ENCODE data around the gene TNIP1.

Gene TNIP1

DNA sequence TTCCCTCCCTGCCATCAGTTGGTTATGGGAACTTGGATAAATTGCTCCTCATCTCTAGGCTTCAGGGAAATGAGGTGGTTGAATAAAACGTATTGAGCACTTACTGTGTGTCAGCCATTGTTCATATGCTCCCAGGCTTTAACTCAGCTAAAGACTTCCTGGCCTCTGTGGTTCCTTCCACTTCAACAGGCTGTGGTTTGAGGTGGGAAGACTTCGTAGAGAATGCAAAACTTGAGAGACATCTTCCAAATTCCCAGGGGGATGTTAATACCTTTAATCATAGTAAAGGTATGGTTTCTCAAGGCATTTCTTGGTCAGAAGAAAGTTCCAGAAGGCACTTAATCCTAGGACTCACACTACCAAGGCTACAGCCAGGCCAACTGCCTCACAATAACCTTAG, 62.0 kb downstream of the TNIP1 start:
- DNase-seq = no peak

GRCh38 chr5:151017897-151018296, 62.9 kb downstream of the TNIP1 start:
- DNase-seq = no peak

- DNase-seq = no peak
Measured at GRCh38 chr5:151016700-151017099, 64.1 kb downstream of the TNIP1 start.

DNA sequence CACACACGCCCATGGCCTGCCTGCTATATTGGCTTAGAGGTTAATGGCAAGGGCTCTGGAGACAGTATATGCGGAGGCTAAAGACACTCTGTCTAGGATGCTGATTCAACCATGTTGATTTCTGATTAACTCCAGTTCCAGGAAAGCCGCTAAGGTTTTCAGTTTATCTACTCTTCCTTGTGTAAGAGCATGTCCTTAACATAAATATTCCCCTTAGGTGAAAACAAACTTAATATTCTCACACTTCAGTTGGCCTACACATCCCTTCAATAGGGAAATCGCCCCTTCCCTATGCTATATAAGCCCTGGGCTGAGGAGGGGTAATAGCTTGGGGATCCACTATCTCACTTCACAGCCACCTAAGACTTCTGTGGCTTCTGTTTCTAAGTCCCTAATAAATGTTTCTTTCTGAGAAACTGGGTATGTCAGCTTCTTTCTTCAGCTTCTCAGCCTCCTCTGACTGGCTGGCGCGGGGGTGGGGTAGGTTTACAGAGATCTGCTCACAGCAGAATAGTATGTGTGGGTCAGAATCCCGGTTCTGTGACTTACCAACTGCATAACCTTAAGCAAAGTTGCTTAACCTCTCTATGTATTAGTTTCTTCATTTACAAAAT, 64.8 kb downstream of the TNIP1 start:
- DNase-seq = no peak

DNA sequence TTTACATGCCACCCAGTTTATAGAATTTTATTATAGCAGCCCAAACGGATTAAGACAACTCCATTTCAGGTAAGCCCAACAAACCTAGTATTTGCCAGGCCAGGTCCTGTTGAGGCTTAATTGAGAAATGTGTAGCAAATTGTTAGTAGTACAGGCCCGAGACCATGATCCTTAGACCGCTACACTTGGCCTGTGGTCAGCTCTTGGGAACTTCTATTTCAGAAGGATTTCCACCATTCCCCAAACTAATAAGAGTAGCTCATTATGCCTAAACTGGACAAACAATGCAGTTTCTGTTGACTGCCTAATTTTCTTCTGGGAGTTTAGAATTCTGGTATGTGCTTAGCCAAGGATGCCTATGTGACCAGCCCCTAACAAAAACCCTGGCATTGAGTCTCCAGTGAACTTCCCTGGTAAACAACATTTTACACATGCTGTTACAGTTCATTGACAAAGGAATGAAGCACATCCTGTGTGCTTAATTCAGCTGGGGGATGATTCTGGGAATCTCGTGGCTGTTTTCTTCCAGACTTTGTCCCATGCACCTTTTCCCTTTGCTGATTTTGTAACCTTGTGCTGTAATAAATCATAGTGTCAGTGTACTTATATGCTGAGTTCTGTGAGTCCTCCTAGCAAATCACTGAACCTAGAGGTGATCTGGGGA, 66.0 kb downstream of the TNIP1 start:
- no peak for DNase-seq

- no peak for DNase-seq
Measured at GRCh38 chr5:151012862-151013261, 68.0 kb downstream of the TNIP1 start.

- DNase-seq = no peak
Measured at GRCh38 chr5:151008906-151009305, 71.9 kb downstream of the TNIP1 start.

- no peak for DNase-seq
Measured at GRCh38 chr5:151008210-151008491, 72.7 kb downstream of the TNIP1 start.

- no peak for DNase-seq
Measured at GRCh38 chr5:151007430-151008209, 73.2 kb downstream of the TNIP1 start.

- no peak for DNase-seq
Measured at GRCh38 chr5:151006704-151007334, 74.0 kb downstream of the TNIP1 start.

GRCh38 chr5:151005950-151006576, 74.8 kb downstream of the TNIP1 start:
- no peak for DNase-seq

GRCh38 chr5:151005187-151005949, 75.5 kb downstream of the TNIP1 start:
- DNase-seq = no peak

DNA sequence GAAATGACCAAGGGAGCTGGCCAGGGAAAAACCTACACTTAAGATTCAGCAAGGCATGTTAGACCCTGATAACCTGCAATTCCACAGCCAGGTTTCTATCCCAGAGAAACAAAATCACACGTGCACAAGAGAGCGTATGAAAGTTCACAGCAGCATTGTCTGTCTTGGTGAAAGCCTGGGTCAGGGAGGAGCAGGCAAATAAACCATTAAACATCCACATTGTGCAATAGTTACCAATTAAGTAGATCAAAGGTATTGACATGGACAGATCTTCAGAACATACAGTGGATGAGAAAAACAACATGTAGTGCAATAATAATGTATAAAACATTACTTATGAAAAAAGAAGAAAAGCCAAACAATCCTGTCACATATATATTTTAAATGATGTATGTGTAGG, 76.3 kb downstream of the TNIP1 start:
- no peak for DNase-seq

DNA sequence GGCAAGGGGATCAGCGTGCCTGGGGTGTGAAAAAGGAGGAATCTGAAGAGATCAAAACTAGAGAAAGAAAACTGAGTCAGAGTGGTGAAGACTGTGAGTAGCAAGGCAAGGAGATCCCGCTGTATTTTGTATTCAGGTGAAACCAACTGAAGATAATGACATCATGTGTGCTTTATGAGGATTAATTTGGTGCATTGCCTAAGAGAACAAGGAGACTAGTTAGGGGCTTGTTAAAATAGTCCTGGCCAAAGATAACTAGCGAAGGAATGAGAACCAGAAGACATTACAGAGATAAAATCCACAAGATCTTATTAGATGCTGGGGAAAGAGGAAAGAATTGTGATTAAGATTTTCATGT, 77.4 kb downstream of the TNIP1 start:
- DNase-seq = no peak

DNA sequence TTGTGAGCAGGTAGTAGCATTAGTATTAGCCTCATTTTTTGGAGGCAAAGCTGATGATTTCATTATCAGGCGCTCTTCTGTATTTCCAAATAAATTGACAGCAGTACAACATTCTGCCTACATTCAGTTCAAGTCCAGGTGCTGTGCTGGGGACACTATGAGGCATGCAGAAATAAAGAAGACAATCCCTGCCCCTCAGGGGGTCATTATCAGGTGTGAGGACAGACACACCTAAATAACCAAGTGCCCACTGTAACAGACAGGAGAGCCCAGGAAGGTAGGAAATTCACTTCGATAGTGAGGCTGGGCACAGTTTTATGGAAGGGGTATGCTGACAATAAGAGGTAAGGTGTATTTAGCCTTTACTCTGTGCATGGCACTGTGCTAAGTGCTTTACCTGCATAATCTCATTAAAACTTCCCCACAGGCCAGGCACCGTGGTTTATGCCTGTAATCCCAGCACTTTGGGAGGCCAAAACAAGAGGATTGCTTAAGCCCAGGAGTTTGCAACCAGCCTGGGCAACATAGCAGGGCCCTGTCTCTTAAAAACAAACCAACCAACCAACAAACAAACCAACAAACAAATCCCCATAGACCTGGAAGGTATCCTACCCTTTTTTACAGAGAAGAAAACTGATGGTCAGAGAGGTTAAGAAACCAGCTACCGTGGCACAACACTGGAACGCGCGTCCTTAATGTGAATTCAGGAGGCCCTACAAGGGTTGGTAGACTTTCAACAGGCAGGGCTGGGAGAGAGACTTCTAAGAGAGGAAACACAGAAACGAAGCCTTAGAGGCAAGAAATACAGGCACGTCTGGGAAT, 77.9 kb downstream of the TNIP1 start:
- no peak for DNase-seq

GRCh38 chr5:151002250-151002649, 78.6 kb downstream of the TNIP1 start:
- no peak for DNase-seq

DNA sequence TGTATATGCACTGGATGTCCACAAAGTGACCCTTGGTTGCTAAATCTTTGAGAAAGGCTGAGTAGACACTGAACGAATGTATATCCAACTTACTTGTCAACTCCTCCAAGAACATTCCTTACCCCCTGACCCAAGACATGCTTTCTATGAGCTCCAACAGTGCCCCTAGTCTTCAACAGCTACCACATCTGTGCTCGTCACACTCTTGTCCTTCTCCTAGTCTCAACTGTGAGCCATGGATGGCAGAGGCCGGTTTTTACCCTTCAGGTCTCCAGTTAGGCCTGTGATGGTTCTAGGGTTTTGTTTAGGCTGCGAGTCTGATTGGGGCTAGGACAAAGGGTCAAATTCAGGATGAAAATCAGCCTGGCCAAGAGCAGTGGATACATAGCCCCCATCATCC, 79.4 kb downstream of the TNIP1 start:
- no peak for DNase-seq

DNA sequence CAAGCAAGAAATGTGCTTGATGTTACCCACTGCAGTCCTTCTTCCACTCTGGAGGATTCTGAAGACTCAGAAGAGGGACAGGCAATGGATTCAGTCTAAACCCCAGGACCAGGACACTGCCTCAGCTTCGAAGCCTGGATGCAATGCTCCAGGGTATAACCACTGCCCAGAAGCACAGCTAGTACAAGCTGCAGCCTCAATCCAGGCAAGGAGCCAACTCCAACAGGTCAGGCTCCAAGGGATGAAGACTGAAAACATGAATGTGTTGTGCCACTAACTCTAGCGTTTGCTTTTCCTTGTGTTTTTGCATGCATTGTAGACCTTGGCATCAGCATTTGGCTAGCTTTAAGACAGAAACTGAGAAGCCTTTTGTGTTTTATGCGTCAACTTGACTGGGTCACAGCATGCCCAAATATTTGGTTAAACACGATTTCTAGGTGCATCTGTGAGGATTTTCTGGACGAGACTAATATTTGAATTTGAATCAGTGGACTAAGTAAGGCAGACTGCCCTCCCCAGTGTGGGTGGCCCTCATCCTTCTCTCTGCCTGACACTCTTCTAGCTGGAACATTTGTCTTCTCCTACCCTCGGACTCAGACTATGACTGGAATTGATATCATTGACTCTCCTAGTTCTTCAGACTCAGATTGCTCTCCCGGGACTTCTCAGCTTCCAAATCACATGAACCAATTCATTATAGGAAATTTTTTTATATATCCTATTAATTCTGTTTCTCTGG, 81.0 kb downstream of the TNIP1 start:
- no peak for DNase-seq

- DNase-seq = no peak
Measured at GRCh38 chr5:150993826-150994412, 86.9 kb downstream of the TNIP1 start.

DNA sequence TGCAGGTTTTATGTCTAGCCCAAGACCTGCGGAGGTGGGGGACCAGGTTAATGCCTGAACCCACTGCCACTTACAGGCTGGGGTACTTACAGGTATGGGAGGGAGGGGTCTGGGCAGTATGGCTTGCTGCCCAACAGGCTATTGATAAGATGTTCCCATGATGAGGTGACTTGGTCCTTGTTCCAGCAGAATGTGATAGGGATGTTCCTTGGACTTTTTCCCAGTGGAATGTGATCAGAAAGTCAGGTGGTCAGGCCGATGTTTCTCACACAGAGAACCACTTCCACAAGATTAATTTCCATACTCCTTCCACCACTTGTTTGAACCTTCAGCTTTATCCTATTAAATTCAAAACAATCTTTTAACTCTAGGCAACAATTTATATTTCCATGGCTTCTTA, 87.4 kb downstream of the TNIP1 start:
- DNase-seq = no peak

- no peak for DNase-seq
Measured at GRCh38 chr5:150992705-150993104, 88.1 kb downstream of the TNIP1 start.
